ENCODE data around the gene LRMDA. TPM values are rescaled to one million over a fixed set of nuclear protein-coding genes. Genes with fewer than 3 reads are reported as not detected.

LRMDA gene
- total RNA-seq, 1 donor from 2014 or later: 5.2 TPM

- Histone ChIP-seq H3K36me3 (no peaks in the 10 kb centered on the region), H3K4me1 (peaks cover 15% of the 10 kb centered on the region), H3K79me2 (ENCODE audit: low read depth) (no peaks in the 10 kb centered on the region), H3F3A (ENCODE audit: low read depth) (no peaks in the 10 kb centered on the region), H3K4me2 (no peak overlapping the region), H3K27ac (no peak overlapping the region), H3K27me3 (no peaks in the 10 kb centered on the region), H4K20me1 (ENCODE audit: low read depth) (no peaks in the 10 kb centered on the region), H3K4me3 (no peak overlapping the region), H2AFZ (replicated peaks) (no peak overlapping the region), H3K9me3 (ENCODE audit: low read depth) (no peaks in the 10 kb centered on the region), H3K9ac (no peak overlapping the region)
- peak; percentile 28 for DNase-seq (ENCODE audit: low spot score)
- Mint-ChIP-seq H3K4me3 (no peak overlapping the region), H3K27ac (peak overlapping the region; percentile 36), H3K4me1 (peaks cover 37% of the 10 kb centered on the region), H3K9me3 (peaks cover 8% of the 10 kb centered on the region), H3K27me3 (ENCODE audit: insufficient read depth, low read depth) (peaks cover 6% of the 10 kb centered on the region), H3K36me3 (no peaks in the 10 kb centered on the region)
- TF ChIP-seq, protein P1, sequence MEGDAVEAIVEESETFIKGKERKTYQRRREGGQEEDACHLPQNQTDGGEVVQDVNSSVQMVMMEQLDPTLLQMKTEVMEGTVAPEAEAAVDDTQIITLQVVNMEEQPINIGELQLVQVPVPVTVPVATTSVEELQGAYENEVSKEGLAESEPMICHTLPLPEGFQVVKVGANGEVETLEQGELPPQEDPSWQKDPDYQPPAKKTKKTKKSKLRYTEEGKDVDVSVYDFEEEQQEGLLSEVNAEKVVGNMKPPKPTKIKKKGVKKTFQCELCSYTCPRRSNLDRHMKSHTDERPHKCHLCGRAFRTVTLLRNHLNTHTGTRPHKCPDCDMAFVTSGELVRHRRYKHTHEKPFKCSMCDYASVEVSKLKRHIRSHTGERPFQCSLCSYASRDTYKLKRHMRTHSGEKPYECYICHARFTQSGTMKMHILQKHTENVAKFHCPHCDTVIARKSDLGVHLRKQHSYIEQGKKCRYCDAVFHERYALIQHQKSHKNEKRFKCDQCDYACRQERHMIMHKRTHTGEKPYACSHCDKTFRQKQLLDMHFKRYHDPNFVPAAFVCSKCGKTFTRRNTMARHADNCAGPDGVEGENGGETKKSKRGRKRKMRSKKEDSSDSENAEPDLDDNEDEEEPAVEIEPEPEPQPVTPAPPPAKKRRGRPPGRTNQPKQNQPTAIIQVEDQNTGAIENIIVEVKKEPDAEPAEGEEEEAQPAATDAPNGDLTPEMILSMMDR (IDR thresholded peaks at IDR 0.05): peak; percentile 51
- TF ChIP-seq EZH2 (IDR thresholded peaks at IDR 0.05) (no peak), EZH2phosphoT487 (IDR thresholded peaks at IDR 0.05) (no peak)
Measured at GRCh38 chr10:76086761-76087639, 655.6 kb downstream of the LRMDA start.

- Histone ChIP-seq H3K4me3 (no peak overlapping the region), H3K9ac (no peak overlapping the region), H3F3A (ENCODE audit: low read depth) (no peaks in the 10 kb centered on the region), H3K4me1 (peaks cover 6% of the 10 kb centered on the region), H4K20me1 (ENCODE audit: low read depth) (no peaks in the 10 kb centered on the region), H3K4me2 (no peak overlapping the region), H3K27me3 (no peaks in the 10 kb centered on the region), H3K36me3 (no peaks in the 10 kb centered on the region), H3K79me2 (ENCODE audit: low read depth) (no peaks in the 10 kb centered on the region), H2AFZ (replicated peaks) (no peak overlapping the region), H3K27ac (no peak overlapping the region), H3K9me3 (ENCODE audit: low read depth) (no peaks in the 10 kb centered on the region)
- Mint-ChIP-seq H3K4me1 (peaks cover 29% of the 10 kb centered on the region), H3K9me3 (peaks cover 5% of the 10 kb centered on the region), H3K36me3 (no peaks in the 10 kb centered on the region), H3K27ac (no peak overlapping the region), H3K4me3 (no peak overlapping the region), H3K27me3 (ENCODE audit: insufficient read depth, low read depth) (peaks cover 6% of the 10 kb centered on the region)
- no peak for DNase-seq (ENCODE audit: low spot score)
- TF ChIP-seq EZH2 (IDR thresholded peaks at IDR 0.05): no peak
- TF ChIP-seq, protein P1 (IDR thresholded peaks at IDR 0.05): no peak
- no peak for TF ChIP-seq EZH2phosphoT487 (IDR thresholded peaks at IDR 0.05)
Measured at GRCh38 chr10:76088008-76088407, 656.6 kb downstream of the LRMDA start.

DNA sequence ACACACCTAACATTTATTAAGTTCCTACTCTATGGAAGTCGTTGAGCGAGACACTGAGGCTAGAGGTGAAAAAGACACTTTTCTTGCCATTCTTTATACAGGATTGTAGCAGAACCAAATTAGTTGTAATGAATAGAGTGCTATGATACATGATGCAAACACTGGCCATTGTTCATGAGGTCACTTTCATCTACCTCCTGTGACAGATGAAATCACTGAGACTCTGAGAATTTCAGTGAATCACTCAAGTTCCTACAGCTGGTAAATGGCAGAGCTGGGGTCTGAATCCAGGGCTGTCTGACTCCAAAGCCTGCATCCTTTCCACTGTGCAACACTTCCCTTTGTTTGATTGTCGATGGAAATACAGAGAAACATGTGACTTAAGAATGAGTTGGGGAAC, 657.6 kb downstream of the LRMDA start:
- peaks cover 6% of the 10 kb centered on the region for H3K27me3 Mint-ChIP-seq (ENCODE audit: insufficient read depth, low read depth)
- no peaks in the 10 kb centered on the region for H3K36me3 ChIP-seq
- H3K9me3 Mint-ChIP-seq: peaks cover 2% of the 10 kb centered on the region
- H3K4me3 ChIP-seq: no peak overlapping the region
- no peak for DNase-seq (ENCODE audit: low spot score)
- no peak overlapping the region for H3K27ac Mint-ChIP-seq
- no peaks in the 10 kb centered on the region for H3K9me3 ChIP-seq (ENCODE audit: low read depth)
- H3K4me1 ChIP-seq: peaks cover 3% of the 10 kb centered on the region
- TF ChIP-seq EZH2phosphoT487 (IDR thresholded peaks at IDR 0.05): no peak
- TF ChIP-seq, protein P1 (IDR thresholded peaks at IDR 0.05): no peak
- TF ChIP-seq EZH2 (IDR thresholded peaks at IDR 0.05): no peak
- H4K20me1 ChIP-seq (ENCODE audit: low read depth): no peaks in the 10 kb centered on the region
- no peak overlapping the region for H2AFZ ChIP-seq (replicated peaks)
- no peak overlapping the region for H3K27ac ChIP-seq
- H3K36me3 Mint-ChIP-seq: no peaks in the 10 kb centered on the region
- H3K9ac ChIP-seq: no peak overlapping the region
- H3K4me1 Mint-ChIP-seq: peaks cover 26% of the 10 kb centered on the region
- no peak overlapping the region for H3K4me2 ChIP-seq
- no peaks in the 10 kb centered on the region for H3K27me3 ChIP-seq
- no peaks in the 10 kb centered on the region for H3K79me2 ChIP-seq (ENCODE audit: low read depth)
- H3K4me3 Mint-ChIP-seq: no peak overlapping the region
- no peaks in the 10 kb centered on the region for H3F3A ChIP-seq (ENCODE audit: low read depth)

Data from neural progenitor cell (in vitro differentiated cells).